ENCODE results near the gene PPP1R9B.

The PPP1R9B gene

GRCh38 chr17:50187751-50188530 lies 37.5 kb upstream of the PPP1R9B start:
- DNase-seq = no peak

GRCh38 chr17:50187394-50187725 lies 36.9 kb upstream of the PPP1R9B start:
- no peak for DNase-seq

- no peak for DNase-seq
These were observed 36.4 kb upstream of the PPP1R9B start for GRCh38 chr17:50186661-50187393.

GRCh38 chr17:50185631-50186471 lies 35.4 kb upstream of the PPP1R9B start:
- no peak for DNase-seq

- DNase-seq = no peak
These were observed 34.3 kb upstream of the PPP1R9B start for GRCh38 chr17:50184611-50185398.

GRCh38 chr17:50184064-50184463 lies 33.6 kb upstream of the PPP1R9B start:
- DNase-seq = no peak

GRCh38 chr17:50183421-50183994 lies 33.0 kb upstream of the PPP1R9B start:
- no peak for DNase-seq

- no peak for DNase-seq
These were observed 32.4 kb upstream of the PPP1R9B start for GRCh38 chr17:50182783-50183420.

- DNase-seq = no peak
These were observed 31.4 kb upstream of the PPP1R9B start for GRCh38 chr17:50181591-50182560.

- DNase-seq = no peak
These were observed 30.7 kb upstream of the PPP1R9B start for GRCh38 chr17:50181144-50181543.

GRCh38 chr17:50180620-50181019 lies 30.1 kb upstream of the PPP1R9B start:
- DNase-seq = no peak

GRCh38 chr17:50180111-50180510 lies 29.6 kb upstream of the PPP1R9B start:
- DNase-seq = no peak

- DNase-seq = peak; percentile 98
These were observed 27.7 kb upstream of the PPP1R9B start for GRCh38 chr17:50177983-50178834.

GRCh38 chr17:50177476-50177875 lies 27.0 kb upstream of the PPP1R9B start:
- no peak for DNase-seq

GRCh38 chr17:50176559-50177357 lies 26.3 kb upstream of the PPP1R9B start:
- DNase-seq = no peak

GRCh38 chr17:50175035-50175807 lies 24.7 kb upstream of the PPP1R9B start:
- no peak for DNase-seq

- no peak for DNase-seq
These were observed 24.0 kb upstream of the PPP1R9B start for GRCh38 chr17:50174444-50174843.

Data from islet precursor cell (in vitro differentiated cells).